ENCODE measurements around the gene RPN2.

GRCh38 chr20:37205794-37206193 is 26.7 kb downstream of the RPN2 start:
- TF ChIP-seq POLR2AphosphoS5 (IDR thresholded peaks at IDR 0.05; ENCODE audit: low read depth, low read length) = no peak
- TF ChIP-seq TAF1 (IDR thresholded peaks at IDR 0.05; ENCODE audit: borderline replicate concordance, insufficient read depth, low read length) = no peak
- TF ChIP-seq, protein P1, sequence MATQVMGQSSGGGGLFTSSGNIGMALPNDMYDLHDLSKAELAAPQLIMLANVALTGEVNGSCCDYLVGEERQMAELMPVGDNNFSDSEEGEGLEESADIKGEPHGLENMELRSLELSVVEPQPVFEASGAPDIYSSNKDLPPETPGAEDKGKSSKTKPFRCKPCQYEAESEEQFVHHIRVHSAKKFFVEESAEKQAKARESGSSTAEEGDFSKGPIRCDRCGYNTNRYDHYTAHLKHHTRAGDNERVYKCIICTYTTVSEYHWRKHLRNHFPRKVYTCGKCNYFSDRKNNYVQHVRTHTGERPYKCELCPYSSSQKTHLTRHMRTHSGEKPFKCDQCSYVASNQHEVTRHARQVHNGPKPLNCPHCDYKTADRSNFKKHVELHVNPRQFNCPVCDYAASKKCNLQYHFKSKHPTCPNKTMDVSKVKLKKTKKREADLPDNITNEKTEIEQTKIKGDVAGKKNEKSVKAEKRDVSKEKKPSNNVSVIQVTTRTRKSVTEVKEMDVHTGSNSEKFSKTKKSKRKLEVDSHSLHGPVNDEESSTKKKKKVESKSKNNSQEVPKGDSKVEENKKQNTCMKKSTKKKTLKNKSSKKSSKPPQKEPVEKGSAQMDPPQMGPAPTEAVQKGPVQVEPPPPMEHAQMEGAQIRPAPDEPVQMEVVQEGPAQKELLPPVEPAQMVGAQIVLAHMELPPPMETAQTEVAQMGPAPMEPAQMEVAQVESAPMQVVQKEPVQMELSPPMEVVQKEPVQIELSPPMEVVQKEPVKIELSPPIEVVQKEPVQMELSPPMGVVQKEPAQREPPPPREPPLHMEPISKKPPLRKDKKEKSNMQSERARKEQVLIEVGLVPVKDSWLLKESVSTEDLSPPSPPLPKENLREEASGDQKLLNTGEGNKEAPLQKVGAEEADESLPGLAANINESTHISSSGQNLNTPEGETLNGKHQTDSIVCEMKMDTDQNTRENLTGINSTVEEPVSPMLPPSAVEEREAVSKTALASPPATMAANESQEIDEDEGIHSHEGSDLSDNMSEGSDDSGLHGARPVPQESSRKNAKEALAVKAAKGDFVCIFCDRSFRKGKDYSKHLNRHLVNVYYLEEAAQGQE (IDR thresholded peaks at IDR 0.05; ENCODE audit: insufficient read depth in 1 of 2, low read depth in 2 of 2, low read length in 2 of 2) = no peak
- TF ChIP-seq FOXP2 (optimal IDR thresholded peaks at IDR 0.05; ENCODE audit: borderline replicate concordance, extremely low read depth, extremely low read length, insufficient read depth) = no peak

Measured in PFSK-1 (cell line).